Measurements from ENCODE around the gene MROH9.

MROH9 gene

GRCh38 chr1:171087896-171088295 is 152.6 kb downstream of the MROH9 start:
- no peak for TF ChIP-seq CEBPB (IDR thresholded peaks at IDR 0.05)
- no peak for TF ChIP-seq RAD21 (IDR thresholded peaks at IDR 0.05; ENCODE audit: low read depth)

GRCh38 chr1:171090604-171091003 is 155.3 kb downstream of the MROH9 start, which contains the start of gene FMO3:
FMO3 (plus strand) TSS chr1:171090905; CDS start chr1:171092659, 1,754 bp downstream.
- TF ChIP-seq, protein P1, sequence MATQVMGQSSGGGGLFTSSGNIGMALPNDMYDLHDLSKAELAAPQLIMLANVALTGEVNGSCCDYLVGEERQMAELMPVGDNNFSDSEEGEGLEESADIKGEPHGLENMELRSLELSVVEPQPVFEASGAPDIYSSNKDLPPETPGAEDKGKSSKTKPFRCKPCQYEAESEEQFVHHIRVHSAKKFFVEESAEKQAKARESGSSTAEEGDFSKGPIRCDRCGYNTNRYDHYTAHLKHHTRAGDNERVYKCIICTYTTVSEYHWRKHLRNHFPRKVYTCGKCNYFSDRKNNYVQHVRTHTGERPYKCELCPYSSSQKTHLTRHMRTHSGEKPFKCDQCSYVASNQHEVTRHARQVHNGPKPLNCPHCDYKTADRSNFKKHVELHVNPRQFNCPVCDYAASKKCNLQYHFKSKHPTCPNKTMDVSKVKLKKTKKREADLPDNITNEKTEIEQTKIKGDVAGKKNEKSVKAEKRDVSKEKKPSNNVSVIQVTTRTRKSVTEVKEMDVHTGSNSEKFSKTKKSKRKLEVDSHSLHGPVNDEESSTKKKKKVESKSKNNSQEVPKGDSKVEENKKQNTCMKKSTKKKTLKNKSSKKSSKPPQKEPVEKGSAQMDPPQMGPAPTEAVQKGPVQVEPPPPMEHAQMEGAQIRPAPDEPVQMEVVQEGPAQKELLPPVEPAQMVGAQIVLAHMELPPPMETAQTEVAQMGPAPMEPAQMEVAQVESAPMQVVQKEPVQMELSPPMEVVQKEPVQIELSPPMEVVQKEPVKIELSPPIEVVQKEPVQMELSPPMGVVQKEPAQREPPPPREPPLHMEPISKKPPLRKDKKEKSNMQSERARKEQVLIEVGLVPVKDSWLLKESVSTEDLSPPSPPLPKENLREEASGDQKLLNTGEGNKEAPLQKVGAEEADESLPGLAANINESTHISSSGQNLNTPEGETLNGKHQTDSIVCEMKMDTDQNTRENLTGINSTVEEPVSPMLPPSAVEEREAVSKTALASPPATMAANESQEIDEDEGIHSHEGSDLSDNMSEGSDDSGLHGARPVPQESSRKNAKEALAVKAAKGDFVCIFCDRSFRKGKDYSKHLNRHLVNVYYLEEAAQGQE (IDR thresholded peaks at IDR 0.05; ENCODE audit: low read depth) = no peak
- TF ChIP-seq CREB1 (IDR thresholded peaks at IDR 0.05; ENCODE audit: low read depth) (no peak), NFIC (IDR thresholded peaks at IDR 0.05) (no peak), YY1 (IDR thresholded peaks at IDR 0.05; ENCODE audit: low read depth) (no peak), ZBTB7A (IDR thresholded peaks at IDR 0.05; ENCODE audit: low read depth) (no peak), RAD21 (IDR thresholded peaks at IDR 0.05; ENCODE audit: low read depth) (no peak), CEBPB (IDR thresholded peaks at IDR 0.05) (no peak), EGR1 (IDR thresholded peaks at IDR 0.05) (no peak), TCF12 (IDR thresholded peaks at IDR 0.05; ENCODE audit: low read depth) (no peak), FOXM1 (IDR thresholded peaks at IDR 0.05; ENCODE audit: borderline replicate concordance, low read depth) (no peak), USF1 (IDR thresholded peaks at IDR 0.05) (no peak), TEAD4 (IDR thresholded peaks at IDR 0.05) (no peak), EP300 (IDR thresholded peaks at IDR 0.05; ENCODE audit: borderline replicate concordance) (no peak)
- TF ChIP-seq, protein P2, sequence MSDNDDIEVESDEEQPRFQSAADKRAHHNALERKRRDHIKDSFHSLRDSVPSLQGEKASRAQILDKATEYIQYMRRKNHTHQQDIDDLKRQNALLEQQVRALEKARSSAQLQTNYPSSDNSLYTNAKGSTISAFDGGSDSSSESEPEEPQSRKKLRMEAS (IDR thresholded peaks at IDR 0.05) = no peak

GRCh38 chr1:171103862-171104261 is 168.5 kb downstream of the MROH9 start:
- TF ChIP-seq, protein P2 (IDR thresholded peaks at IDR 0.05) = no peak
- TF ChIP-seq CREB1 (IDR thresholded peaks at IDR 0.05; ENCODE audit: low read depth) (no peak), YY1 (IDR thresholded peaks at IDR 0.05; ENCODE audit: low read depth) (no peak), TEAD4 (IDR thresholded peaks at IDR 0.05) (no peak), EGR1 (IDR thresholded peaks at IDR 0.05) (no peak), TAF1 (IDR thresholded peaks at IDR 0.05; ENCODE audit: low read depth) (no peak), NFIC (IDR thresholded peaks at IDR 0.05) (no peak), FOXM1 (IDR thresholded peaks at IDR 0.05; ENCODE audit: borderline replicate concordance, low read depth) (no peak), ZBTB7A (IDR thresholded peaks at IDR 0.05; ENCODE audit: low read depth) (no peak)
- TF ChIP-seq, protein P1 (IDR thresholded peaks at IDR 0.05; ENCODE audit: low read depth) = no peak

DNA sequence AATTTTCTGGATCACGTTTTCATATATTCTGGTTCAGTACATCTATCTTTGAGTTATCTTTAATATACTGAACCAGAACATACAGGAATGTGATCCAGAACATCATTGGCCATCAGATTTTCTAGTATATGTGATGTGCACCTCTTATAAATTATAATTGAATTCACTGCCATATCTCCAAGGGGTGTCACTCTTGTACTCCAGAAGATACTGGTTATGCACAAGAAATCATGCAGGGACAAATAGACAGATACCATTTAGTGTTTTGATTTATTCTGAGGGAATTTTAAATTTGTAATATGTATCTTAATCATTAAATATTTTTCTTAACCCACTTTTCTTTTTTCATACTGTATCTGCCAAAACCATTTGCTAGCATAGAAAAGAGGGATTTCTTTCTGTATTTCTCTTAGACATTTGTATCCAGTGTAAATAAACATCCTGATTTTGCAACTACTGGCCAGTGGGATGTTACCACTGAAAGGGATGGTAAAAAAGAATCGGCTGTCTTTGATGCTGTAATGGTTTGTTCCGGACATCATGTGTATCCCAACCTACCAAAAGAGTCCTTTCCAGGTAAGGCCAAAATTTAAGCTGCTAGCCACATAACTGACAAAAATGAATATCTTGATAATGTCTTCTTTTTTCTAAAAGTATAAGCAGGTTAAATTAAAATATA is 172.1 kb downstream of the MROH9 start:
- no peak for TF ChIP-seq YY1 (IDR thresholded peaks at IDR 0.05; ENCODE audit: low read depth)
- TF ChIP-seq CEBPB (IDR thresholded peaks at IDR 0.05) = no peak
- no peak for TF ChIP-seq RAD21 (IDR thresholded peaks at IDR 0.05; ENCODE audit: low read depth)
- TF ChIP-seq, protein P1 (IDR thresholded peaks at IDR 0.05; ENCODE audit: low read depth) = no peak
- no peak for TF ChIP-seq TCF12 (IDR thresholded peaks at IDR 0.05; ENCODE audit: low read depth)
- TF ChIP-seq TEAD4 (IDR thresholded peaks at IDR 0.05) = no peak
- no peak for TF ChIP-seq EGR1 (IDR thresholded peaks at IDR 0.05)
- TF ChIP-seq CREB1 (IDR thresholded peaks at IDR 0.05; ENCODE audit: low read depth) = no peak
- TF ChIP-seq ZBTB7A (IDR thresholded peaks at IDR 0.05; ENCODE audit: low read depth) = no peak
- TF ChIP-seq, protein P2 (IDR thresholded peaks at IDR 0.05) = no peak
- no peak for TF ChIP-seq EP300 (IDR thresholded peaks at IDR 0.05; ENCODE audit: borderline replicate concordance)
- no peak for TF ChIP-seq FOXM1 (IDR thresholded peaks at IDR 0.05; ENCODE audit: borderline replicate concordance, low read depth)
- no peak for TF ChIP-seq USF1 (IDR thresholded peaks at IDR 0.05)
- no peak for TF ChIP-seq NFIC (IDR thresholded peaks at IDR 0.05)
- no peak for TF ChIP-seq TAF1 (IDR thresholded peaks at IDR 0.05; ENCODE audit: low read depth)
